ENCODE data around the gene SLC35F3. TPM values are rescaled to one million over a fixed set of nuclear protein-coding genes. Genes with fewer than 3 reads are reported as not detected.

SLC35F3 gene
- total RNA-seq, 1 experiment from 2014 or later: 19.1 TPM

DNA sequence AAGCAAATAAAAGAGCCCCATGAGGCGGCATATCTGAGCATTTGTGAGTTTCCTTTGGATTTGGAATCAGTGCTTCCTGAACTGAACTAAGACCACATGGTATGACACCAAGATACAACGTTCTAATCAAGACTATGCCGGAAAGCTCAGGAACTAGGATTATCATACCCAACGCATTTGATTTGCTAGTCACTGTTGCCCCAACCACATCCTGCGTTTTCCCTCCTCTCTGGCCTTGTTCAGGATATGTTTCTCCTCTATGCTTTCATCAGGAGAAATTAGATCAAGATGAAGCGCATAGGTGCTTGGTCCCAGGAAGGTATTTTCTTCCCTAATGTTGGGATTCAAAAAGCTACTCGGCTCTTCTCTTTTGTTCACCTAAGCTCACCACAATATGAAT is 79.3 kb downstream of the SLC35F3 start:
- in situ Hi-C loops (cut with HindIII; ENCODE audit: low pct_unique_long_range_greater_than_20kb, low sequenced_read_pairs) (no loop called here), intact Hi-C loops (cut with micrococcal nuclease; ENCODE audit: unreplicated experiment) (no loop called here)
- H3K27ac ChIP-seq (ENCODE audit: low read length): no peak overlapping the region
- ChIA-PET POLR2A (no interaction called here), CTCF (no interaction called here)
- H3K4me1 ChIP-seq (ENCODE audit: control insufficient read depth, insufficient read depth, low read length): peaks cover 6% of the 10 kb centered on the region
- TF ChIP-seq SIN3A (IDR thresholded peaks at IDR 0.05; ENCODE audit: borderline replicate concordance, insufficient read depth, low read depth, low read length) (no peak), POLR2AphosphoS5 (IDR thresholded peaks at IDR 0.05; ENCODE audit: low read depth, low read length) (no peak), CTCF (IDR thresholded peaks at IDR 0.05) (no peak), TCF7L2 (IDR thresholded peaks at IDR 0.05; ENCODE audit: low read depth, low read length) (no peak)
- TF ChIP-seq, protein P1, sequence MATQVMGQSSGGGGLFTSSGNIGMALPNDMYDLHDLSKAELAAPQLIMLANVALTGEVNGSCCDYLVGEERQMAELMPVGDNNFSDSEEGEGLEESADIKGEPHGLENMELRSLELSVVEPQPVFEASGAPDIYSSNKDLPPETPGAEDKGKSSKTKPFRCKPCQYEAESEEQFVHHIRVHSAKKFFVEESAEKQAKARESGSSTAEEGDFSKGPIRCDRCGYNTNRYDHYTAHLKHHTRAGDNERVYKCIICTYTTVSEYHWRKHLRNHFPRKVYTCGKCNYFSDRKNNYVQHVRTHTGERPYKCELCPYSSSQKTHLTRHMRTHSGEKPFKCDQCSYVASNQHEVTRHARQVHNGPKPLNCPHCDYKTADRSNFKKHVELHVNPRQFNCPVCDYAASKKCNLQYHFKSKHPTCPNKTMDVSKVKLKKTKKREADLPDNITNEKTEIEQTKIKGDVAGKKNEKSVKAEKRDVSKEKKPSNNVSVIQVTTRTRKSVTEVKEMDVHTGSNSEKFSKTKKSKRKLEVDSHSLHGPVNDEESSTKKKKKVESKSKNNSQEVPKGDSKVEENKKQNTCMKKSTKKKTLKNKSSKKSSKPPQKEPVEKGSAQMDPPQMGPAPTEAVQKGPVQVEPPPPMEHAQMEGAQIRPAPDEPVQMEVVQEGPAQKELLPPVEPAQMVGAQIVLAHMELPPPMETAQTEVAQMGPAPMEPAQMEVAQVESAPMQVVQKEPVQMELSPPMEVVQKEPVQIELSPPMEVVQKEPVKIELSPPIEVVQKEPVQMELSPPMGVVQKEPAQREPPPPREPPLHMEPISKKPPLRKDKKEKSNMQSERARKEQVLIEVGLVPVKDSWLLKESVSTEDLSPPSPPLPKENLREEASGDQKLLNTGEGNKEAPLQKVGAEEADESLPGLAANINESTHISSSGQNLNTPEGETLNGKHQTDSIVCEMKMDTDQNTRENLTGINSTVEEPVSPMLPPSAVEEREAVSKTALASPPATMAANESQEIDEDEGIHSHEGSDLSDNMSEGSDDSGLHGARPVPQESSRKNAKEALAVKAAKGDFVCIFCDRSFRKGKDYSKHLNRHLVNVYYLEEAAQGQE (IDR thresholded peaks at IDR 0.05; ENCODE audit: insufficient read depth in 1 of 2, low read depth in 2 of 2, low read length in 1 of 2): no peak
- H3K9me3 ChIP-seq (ENCODE audit: control insufficient read depth, insufficient read depth, low read depth, low read length): no peaks in the 10 kb centered on the region
- BruUV-seq (replicated peaks): no TSS peak
- no peaks in the 10 kb centered on the region for H3K27me3 ChIP-seq (ENCODE audit: control insufficient read depth, insufficient read depth, low read length)
- ATAC-seq (no peak), DNase-seq (ENCODE audit: low read depth, low spot score) (no peak)
- no peak overlapping the region for H3K4me3 ChIP-seq (ENCODE audit: low read depth in 2 of 2, low read length in 2 of 2)
- no peaks in the 10 kb centered on the region; the same call in 1 of the 2 replicates for H3K36me3 ChIP-seq (ENCODE audit: control insufficient read depth, insufficient read depth, low read length)

GRCh38 chr1:233988963-233989696 is 84.7 kb downstream of the SLC35F3 start:
- CTCF ChIA-PET: no interaction called here
- intact Hi-C loops (cut with micrococcal nuclease; ENCODE audit: unreplicated experiment): no loop called here
- POLR2A ChIA-PET: no interaction called here
- H3K9me3 ChIP-seq (ENCODE audit: control insufficient read depth, insufficient read depth, low read depth, low read length): no peaks in the 10 kb centered on the region
- H3K36me3 ChIP-seq (ENCODE audit: control insufficient read depth, insufficient read depth, low read length): no peaks in the 10 kb centered on the region
- H3K4me3 ChIP-seq (ENCODE audit: low read depth in 2 of 2, low read length in 2 of 2): no peak overlapping the region
- H3K4me1 ChIP-seq (ENCODE audit: control insufficient read depth, insufficient read depth, low read length): peaks cover 10% of the 10 kb centered on the region
- no peak overlapping the region for H3K27ac ChIP-seq (ENCODE audit: low read length)
- no peaks in the 10 kb centered on the region for H3K27me3 ChIP-seq (ENCODE audit: control insufficient read depth, insufficient read depth, low read length)
- in situ Hi-C loops (cut with HindIII; ENCODE audit: low pct_unique_long_range_greater_than_20kb, low sequenced_read_pairs): no loop called here
- TF ChIP-seq TCF7L2 (IDR thresholded peaks at IDR 0.05; ENCODE audit: low read depth, low read length): no peak
- TF ChIP-seq SIN3A (IDR thresholded peaks at IDR 0.05; ENCODE audit: borderline replicate concordance, insufficient read depth, low read depth, low read length): no peak
- TF ChIP-seq, protein P1 (IDR thresholded peaks at IDR 0.05; ENCODE audit: insufficient read depth in 1 of 2, low read depth in 2 of 2, low read length in 1 of 2): no peak
- TF ChIP-seq CTCF (IDR thresholded peaks at IDR 0.05): no peak
- no peak for TF ChIP-seq POLR2AphosphoS5 (IDR thresholded peaks at IDR 0.05; ENCODE audit: low read depth, low read length)
- ATAC-seq (no peak), DNase-seq (ENCODE audit: low read depth, low spot score) (no peak)
- no TSS peak for BruUV-seq (replicated peaks)
